H1 (cell line): ENCODE data around the gene SVIL. TPM values are rescaled to one million over a fixed set of nuclear protein-coding genes. Genes with fewer than 3 reads are reported as not detected.

ENCODE experiments used
- CTCF ChIA-PET: fragments of 300-600 bp; sonication (Branson Sonifier 250); formaldehyde crosslinking; loops from one replicate; lab custom pipeline; 2021; ENCODE audit not compliant: partially characterized antibody; lab: Charles Lee
- POLR2A ChIA-PET: fragments of 300-600 bp; sonication (Branson Sonifier 250); formaldehyde crosslinking; loops from one replicate; lab custom pipeline; 2021; ENCODE audit warnings: inconsistent platforms; ENCODE audit not compliant: partially characterized antibody; lab: Charles Lee
- DNase-seq, 2 experiments: peaks; one replicate each; pipeline versions ENCODE4 v3.0.0 to v3.0.0-alpha.2; 2010 to 2022; ENCODE audit warnings: low spot score in 2 of 2, low read depth in 1 of 2, mixed read lengths in 1 of 2
- FAIRE-seq: peaks from 2 replicates; lab custom pipeline; 2011; peaks lifted over from hg19 to GRCh38; lab: Jason Lieb, UNC
- H2AFZ ChIP-seq: 2 replicates; pipeline ENCODE4 v1.8.1; 2012; ENCODE audit warnings: low read length, inconsistent platforms
- H2AK5ac ChIP-seq: 2 replicates; pipeline ENCODE4 v1.6.1; 2013; ENCODE audit warnings: low read depth, low read length
- H2BK120ac ChIP-seq: replicated peaks from 2 replicates; pipeline ENCODE3; 2013; ENCODE audit warnings: low read depth, low read length, inconsistent platforms
- H2BK12ac ChIP-seq: 2 replicates; pipeline ENCODE4 v1.6.1; 2013; ENCODE audit warnings: low read depth, low read length
- H2BK15ac ChIP-seq: 2 replicates; pipeline ENCODE4 v1.6.1; 2013; ENCODE audit warnings: low read length
- H2BK20ac ChIP-seq: 2 replicates; pipeline ENCODE4 v1.6.1; 2013; ENCODE audit warnings: low read length
- H2BK5ac ChIP-seq: 2 replicates; pipeline ENCODE4 v1.6.1; 2013; ENCODE audit warnings: low read depth, low read length
- H3K14ac ChIP-seq: 2 replicates; pipeline ENCODE4 v1.6.1; 2013; ENCODE audit warnings: inconsistent platforms; ENCODE audit not compliant: insufficient read length
- H3K18ac ChIP-seq: 2 replicates; pipeline ENCODE4 v1.6.1; 2013; ENCODE audit warnings: low read length; ENCODE audit errors: extremely low read depth
- H3K23ac ChIP-seq: 2 replicates; pipeline ENCODE4 v1.6.1; 2013; ENCODE audit warnings: inconsistent platforms; ENCODE audit not compliant: insufficient read length
- H3K23me2 ChIP-seq: 2 replicates; pipeline ENCODE4 v1.6.1; 2013; ENCODE audit warnings: low read depth, low read length
- H3K27ac ChIP-seq: 2 replicates; pipeline ENCODE4 v1.6.1; 2011; ENCODE audit warnings: low read depth, low read length, inconsistent platforms
- H3K27me3 ChIP-seq, 4 experiments: replicated peaks in 1 of 4; 1 replicate in 1 of 4; 2 replicates in 3 of 4; pipeline versions ENCODE4 v1.6.1 to v1.8.1; 2011 to 2013; ENCODE audit warnings: low read length in 3 of 4, mild to moderate bottlenecking in 3 of 4, inconsistent platforms in 2 of 4, mixed read lengths in 2 of 4, moderate library complexity in 1 of 4; ENCODE audit not compliant: control insufficient read depth in 3 of 4, insufficient read depth in 3 of 4; ENCODE audit errors: extremely low read depth in 1 of 4
- H3K36me3 ChIP-seq, 4 experiments: 2 replicates each; pipeline versions ENCODE4 v1.6.1 to v1.8.1; 2011 to 2013; ENCODE audit warnings: mild to moderate bottlenecking in 4 of 4, low read length in 3 of 4, moderate library complexity in 2 of 4, control low read depth in 1 of 4, inconsistent platforms in 1 of 4; ENCODE audit not compliant: insufficient read depth in 4 of 4, control insufficient read depth in 2 of 4
- H3K4ac ChIP-seq: replicated peaks from 2 replicates; pipeline ENCODE3; 2013; ENCODE audit warnings: low read length, low read depth, mixed read lengths, inconsistent platforms; ENCODE audit not compliant: insufficient read length
- H3K4me1 ChIP-seq, 4 experiments: replicated peaks in 1 of 4; 1 replicate in 1 of 4; 2 replicates in 3 of 4; pipeline versions ENCODE4 v1.6.1 to v1.8.1; 2011 to 2013; ENCODE audit warnings: low read length in 3 of 4, inconsistent platforms in 2 of 4, mixed read lengths in 1 of 4; ENCODE audit not compliant: insufficient read depth in 4 of 4, control insufficient read depth in 3 of 4
- H3K4me2 ChIP-seq, 2 experiments: 2 replicates each; pipeline versions ENCODE4 v1.6.1 to v1.8.1; 2011 to 2013; ENCODE audit warnings: low read depth in 2 of 2, low read length in 2 of 2, control low read depth in 1 of 2, inconsistent platforms in 1 of 2, mild to moderate bottlenecking in 1 of 2; ENCODE audit not compliant: insufficient read depth in 1 of 2
- H3K4me3 ChIP-seq, 4 experiments: fragments of 200-600, 300-600 bp in 1 of 4; sonication (generic), shearing (Covaris generic), sonication (Bioruptor Twin) in 1 of 4; 2 replicates each; pipeline versions ENCODE4 v1.5.1 to v1.8.1; 2011 to 2016; ENCODE audit warnings: low read length in 4 of 4, low read depth in 3 of 4, control low read depth in 2 of 4, inconsistent platforms in 2 of 4, mild to moderate bottlenecking in 2 of 4, mixed read lengths in 1 of 4, moderate library complexity in 1 of 4; ENCODE audit not compliant: insufficient read depth in 2 of 4; ENCODE audit errors: extremely low read depth in 1 of 4
- H3K56ac ChIP-seq: replicated peaks from 2 replicates; pipeline ENCODE3; 2013; ENCODE audit warnings: low read depth, mild to moderate bottlenecking, mixed read lengths, low read length, inconsistent platforms; ENCODE audit not compliant: insufficient read length
- H3K79me1 ChIP-seq: 2 replicates; pipeline ENCODE4 v1.6.1; 2013; ENCODE audit warnings: low read depth, low read length, control low read depth
- H3K79me2 ChIP-seq, 2 experiments: 2 replicates each; pipeline versions ENCODE4 v1.6.1 to v1.8.1; 2012 to 2013; ENCODE audit warnings: low read length in 2 of 2, mild to moderate bottlenecking in 2 of 2, inconsistent platforms in 1 of 2; ENCODE audit not compliant: insufficient read depth in 2 of 2, control insufficient read depth in 1 of 2
- H3K9ac ChIP-seq, 4 experiments: replicated peaks in 1 of 4; 1 replicate in 1 of 4; 2 replicates in 3 of 4; pipeline versions ENCODE4 v1.6.1 to v1.8.1; 2011 to 2013; ENCODE audit warnings: low read depth in 3 of 4, low read length in 3 of 4, control low read depth in 2 of 4, mild to moderate bottlenecking in 2 of 4, moderate library complexity in 2 of 4, inconsistent platforms in 1 of 4; ENCODE audit errors: extremely low read depth in 1 of 4
- H3K9me3 ChIP-seq, 2 experiments: 2 replicates each; pipeline versions ENCODE4 v1.6.1 to v1.8.1; 2012 to 2013; ENCODE audit warnings: mild to moderate bottlenecking in 2 of 2, moderate library complexity in 2 of 2, control low read depth in 1 of 2, inconsistent platforms in 1 of 2, low read depth in 1 of 2, low read length in 1 of 2, mixed read lengths in 1 of 2; ENCODE audit not compliant: insufficient read depth in 2 of 2
- H4K20me1 ChIP-seq, 2 experiments: replicated peaks in 1 of 2; 2 replicates each; pipeline versions ENCODE3 to v1.8.1; 2011 to 2013; ENCODE audit warnings: inconsistent platforms in 2 of 2, low read length in 2 of 2, mild to moderate bottlenecking in 1 of 2; ENCODE audit not compliant: insufficient read depth in 2 of 2, control insufficient read depth in 1 of 2
- H4K5ac ChIP-seq: 2 replicates; pipeline ENCODE4 v1.6.1; 2013; ENCODE audit warnings: low read length, low read depth, mixed read lengths, inconsistent platforms; ENCODE audit not compliant: insufficient read length
- H4K8ac ChIP-seq: 2 replicates; pipeline ENCODE4 v1.8.0; 2013; ENCODE audit warnings: mild to moderate bottlenecking, moderate library complexity, low read length, inconsistent platforms; ENCODE audit not compliant: insufficient read depth; ENCODE audit errors: extremely low read depth
- H4K91ac ChIP-seq: replicated peaks from 2 replicates; pipeline ENCODE3; 2013; ENCODE audit warnings: low read length, mixed read lengths, inconsistent platforms; ENCODE audit not compliant: insufficient read length
- ASH2L ChIP-seq: fragments of 200-600, 300-600 bp; sonication (generic); IDR thresholded peaks from one replicate; pipeline ENCODE4 v1.7.1; 2017; ENCODE audit warnings: low read length
- CHD1 ChIP-seq: IDR thresholded peaks from 2 replicates; pipeline ENCODE4 v1.6.1; 2012; ENCODE audit warnings: low read depth, low read length, improper control_type of control experiment
- EZH2 ChIP-seq: fragments of 200-600 bp; sonication (generic); IDR thresholded peaks from 2 replicates; pipeline ENCODE4 v1.7.1; 2012; ENCODE audit warnings: low read depth, mild to moderate bottlenecking, moderate library complexity, low read length, inconsistent platforms; ENCODE audit not compliant: severe bottlenecking
- FOSL1 ChIP-seq: IDR thresholded peaks from 2 replicates; pipeline ENCODE4 v1.6.1; 2011; ENCODE audit warnings: mild to moderate bottlenecking, low read depth, low read length, moderate library complexity; ENCODE audit not compliant: insufficient read depth
- HDAC2 ChIP-seq, 2 experiments: fragments of 300-600 bp in 1 of 2; sonication (generic) in 1 of 2; IDR thresholded peaks; 2 replicates each; pipeline ENCODE4 v1.6.1; 2011 to 2012; ENCODE audit warnings: low read depth in 2 of 2, low read length in 2 of 2, mild to moderate bottlenecking in 2 of 2, moderate library complexity in 2 of 2, borderline replicate concordance in 1 of 2, inconsistent platforms in 1 of 2
- MAFK ChIP-seq: IDR thresholded peaks from 2 replicates; pipeline ENCODE4 v1.6.1; 2012; ENCODE audit warnings: low read depth, mild to moderate bottlenecking, improper control_type of control experiment, low read length
- SRF ChIP-seq: IDR thresholded peaks from 2 replicates; pipeline ENCODE4 v1.6.1; 2011; ENCODE audit warnings: mild to moderate bottlenecking, low read depth, low read length, moderate library complexity
- TAF1 ChIP-seq: IDR thresholded peaks from 2 replicates; pipeline ENCODE4 v1.6.1; 2011; ENCODE audit warnings: mild to moderate bottlenecking, low read depth, low read length
- ZNF274 ChIP-seq: IDR thresholded peaks from 2 replicates; pipeline ENCODE4 v1.7.0; 2012; ENCODE audit warnings: low read length, borderline replicate concordance; ENCODE audit errors: extremely low read depth
- WGBS, 2 experiments: shearing (Covaris generic) in 1 of 2; methylation state at CpG; one replicate each; pipeline versions ENCODE4 v1.1.6 to v1.1.7; 2013 to 2015; ENCODE audit warnings: low lambda C conversion rate in 2 of 2, mixed read lengths in 2 of 2, inconsistent platforms in 1 of 2, low coverage in 1 of 2, missing lambda C conversion rate in 1 of 2; ENCODE audit not compliant: insufficient replicate concordance in 2 of 2, insufficient coverage in 1 of 2, insufficient read length in 1 of 2; ENCODE audit errors: extremely low coverage in 1 of 2, missing lambda C conversion rate in 1 of 2; 5-methylcytosine and 5-hydroxymethylcytosine counted together
- polyA plus RNA-seq, 7 experiments: library from polyadenylated mRNA; depleted of rRNA in 3 of 7; stranded (reverse) in 5 of 7; unstranded in 2 of 7; fragments of >200 nt in 5 of 7; fragments of 200-250 nt in 2 of 7; gene quantifications; 1 replicate in 5 of 7; 2 replicates in 1 of 7; 4 replicates in 1 of 7; pipeline versions ENCODE4 v1.2.1 to v1.2.3, GENCODE V29; 2011 to 2013; ENCODE audit warnings: missing spikeins in 2 of 7, mixed read lengths in 2 of 7
- total RNA-seq: library from RNA; stranded (reverse); fragmentation: NEBNext Ultra II Directional; extraction: Animal tissue kit (Norgen Biotek cat#: 25700); gene quantifications from 2 replicates; pipeline ENCODE4 v1.2.1, GENCODE V29; 2021
- TF ChIP-seq, protein P1 (sequence below): IDR thresholded peaks from 2 replicates; pipeline ENCODE4 v1.6.1; 2012; ENCODE audit warnings: inconsistent platforms

SVIL gene
- total and polyA plus RNA-seq, 2 of the 8 experiments (the other 6 are each of a cell fraction or from before 2014, with no cell fraction given) = 4.7 to 15.4 TPM

DNA sequence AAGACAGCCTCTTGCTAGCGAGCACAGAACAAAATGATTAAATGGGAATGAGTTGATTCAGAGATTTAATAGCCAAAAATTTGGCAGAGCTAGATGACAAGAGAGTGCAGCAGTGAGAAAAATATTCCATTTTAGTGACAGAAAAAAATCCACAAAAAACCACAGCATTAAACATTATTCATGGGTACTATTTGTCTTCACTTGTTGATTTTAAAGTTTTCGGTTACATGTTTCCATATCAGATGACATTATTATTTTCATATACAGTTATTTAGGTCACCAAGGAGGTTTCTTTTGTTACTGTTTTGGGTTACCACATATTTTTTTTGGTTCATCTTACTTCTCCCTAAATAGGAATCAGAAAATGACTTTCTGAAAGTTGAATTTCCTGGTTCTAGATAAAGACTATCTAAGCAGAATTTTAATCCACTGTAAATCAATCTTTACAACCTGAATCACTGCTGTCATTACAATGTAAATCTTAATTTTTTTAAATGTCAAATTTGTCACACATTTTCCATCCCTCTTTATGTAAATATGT, 87.9 kb downstream of the SVIL start:
- Histone ChIP-seq H3K9ac (no peak overlapping the region), H3K4me2 (no peak overlapping the region), H4K91ac (no peak overlapping the region), H2AFZ (no peak overlapping the region), H3K79me2 (no peaks in the 10 kb centered on the region), H3K4me1 (peaks cover 0 to 2% (median under 1%) of the 10 kb centered on the region in 4 experiments; a peak in 1 of 7 replicates), H3K18ac (no peak overlapping the region), H3K27ac (no peak overlapping the region), H3K14ac (no peak overlapping the region), H3K23ac (no peak overlapping the region), H4K5ac (no peak overlapping the region), H3K79me1 (no peaks in the 10 kb centered on the region), H3K27me3 (no peaks in the 10 kb centered on the region), H3K4me3 (no peak overlapping the region), H2BK20ac (no peak overlapping the region), H2BK15ac (no peak overlapping the region), H3K9me3 (no peaks in the 10 kb centered on the region), H4K20me1 (peaks cover 1 to 2% of the 10 kb centered on the region in 2 experiments), H2BK5ac (no peak overlapping the region), H2BK120ac (no peak overlapping the region), H2BK12ac (no peak overlapping the region), H3K4ac (no peak overlapping the region), H3K56ac (no peak overlapping the region), H4K8ac (no peak overlapping the region), H3K23me2 (no peaks in the 10 kb centered on the region), H3K36me3 (peaks cover 0 to 4% (median 0%) of the 10 kb centered on the region in 4 experiments; a peak in 2 of 8 replicates), H2AK5ac (no peak overlapping the region)
- DNase-seq (no peak), FAIRE-seq (no peak)
- POLR2A ChIA-PET = no interaction called here
- CTCF ChIA-PET = interaction anchor here (1.5 kb wide), 2 partner anchors 12 to 82 kb away, joined by 4 read pairs; no protein-coding TSS in a partner anchor
- 85% methylated on average over 2 of the region's 2 CpGs; no CpG with 5 or more reads in 1 of the 2 experiments for WGBS, 2 experiments
- TF ChIP-seq ASH2L (no peak), EZH2 (no peak), SRF (no peak), MAFK (no peak), FOSL1 (no peak), CHD1 (no peak), HDAC2 (IDR thresholded peaks at IDR 0.05; ENCODE audit: borderline replicate concordance in 1 of 2, low read depth in 2 of 2, low read length in 2 of 2) (no peak), ZNF274 (no peak), TAF1 (no peak)
- TF ChIP-seq, protein P1, sequence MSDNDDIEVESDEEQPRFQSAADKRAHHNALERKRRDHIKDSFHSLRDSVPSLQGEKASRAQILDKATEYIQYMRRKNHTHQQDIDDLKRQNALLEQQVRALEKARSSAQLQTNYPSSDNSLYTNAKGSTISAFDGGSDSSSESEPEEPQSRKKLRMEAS = no peak
